K562 (cell line): ENCODE results near the gene MECP2. TPM values are rescaled to one million over a fixed set of nuclear protein-coding genes. Genes with fewer than 3 reads are reported as not detected.

Experiments used
- ATAC-seq: fragments of 200-7000 bp; cut with Tn5 transposase; 3 replicates; pipeline ENCODE4 v1.9.1; 2020; ENCODE audit warnings: moderate library complexity
- BruUV-seq: library from RNA; stranded (reverse); fragments of 400-500 nt; replicated peaks from 2 replicates; lab custom pipeline; 2021; lab: Mats Ljungman, UMichigan
- CTCF ChIA-PET: fragments of 300-600 bp; formaldehyde crosslinking; extraction: SDS; loops from one replicate; lab custom pipeline; 2021; ENCODE audit warnings: low intra/inter-chr PET ratio; lab: Yijun Ruan, JAX
- POLR2A ChIA-PET: fragments of 300-600, 350-650 bp; sonication (Branson Sonifier 250); formaldehyde crosslinking; extraction: SDS; loops from one replicate; lab custom pipeline; 2021; ENCODE audit warnings: antibody characterized with exemption, inconsistent platforms; lab: Yijun Ruan, JAX
- DNase-seq, 4 experiments: peaks; one replicate each; pipeline versions ENCODE4 v3.0.0 to v3.0.0-alpha.2; 2011 to 2018; ENCODE audit warnings: low spot score in 3 of 4, mixed read lengths in 3 of 4; ENCODE audit errors: extremely low read depth in 1 of 4
- FAIRE-seq: peaks from 2 replicates; lab custom pipeline; 2011; peaks lifted over from hg19 to GRCh38; lab: Jason Lieb, UNC
- H2AFZ ChIP-seq: 2 replicates; pipeline ENCODE4 v1.6.0; 2011; ENCODE audit warnings: low read depth, low read length, control low read depth, inconsistent platforms
- H3K27ac ChIP-seq: fragments of 200-600 bp; 3 replicates; pipeline ENCODE4 v1.8.0; 2011; ENCODE audit warnings: low read depth, mild to moderate bottlenecking, control low read depth, inconsistent platforms, low read length, moderate library complexity, mixed read lengths; ENCODE audit errors: extremely low read depth
- H3K27me3 ChIP-seq, 2 experiments: fragments of 300-600 bp in 1 of 2; 2 replicates in 1 of 2; 3 replicates in 1 of 2; pipeline versions ENCODE4 v1.6.0 to v1.8.0; 2011; ENCODE audit warnings: inconsistent platforms in 2 of 2, low read length in 2 of 2, mild to moderate bottlenecking in 1 of 2, mixed read lengths in 1 of 2, moderate library complexity in 1 of 2; ENCODE audit not compliant: control insufficient read depth in 2 of 2, insufficient read depth in 2 of 2
- H3K36me3 ChIP-seq: fragments of 300-600 bp; 3 replicates; pipeline ENCODE4 v1.8.0; 2011; ENCODE audit warnings: mild to moderate bottlenecking, low read length, inconsistent platforms; ENCODE audit not compliant: control insufficient read depth, insufficient read depth
- H3K4me1 ChIP-seq, 2 experiments: fragments of 200-600 bp in 1 of 2; replicated peaks in 1 of 2; 2 replicates in 1 of 2; 3 replicates in 1 of 2; pipeline versions ENCODE4 v1.5.1 to v1.8.0; 2011; ENCODE audit warnings: inconsistent platforms in 2 of 2, low read length in 2 of 2, mild to moderate bottlenecking in 1 of 2, mixed read lengths in 1 of 2, moderate library complexity in 1 of 2; ENCODE audit not compliant: control insufficient read depth in 2 of 2, insufficient read depth in 2 of 2
- H3K4me2 ChIP-seq: 2 replicates; pipeline ENCODE4 v1.6.1; 2011; ENCODE audit warnings: low read length, control low read depth, inconsistent platforms, mixed read lengths; ENCODE audit not compliant: insufficient read depth
- H3K4me3 ChIP-seq: fragments of 200-600 bp; sonication (generic), shearing (Covaris generic); 2 replicates; pipeline ENCODE4 v1.5.1; 2016; ENCODE audit warnings: control low read depth, inconsistent platforms
- H3K79me2 ChIP-seq: fragments of 200-600 bp; 3 replicates; pipeline ENCODE4 v1.8.0; 2011; ENCODE audit warnings: low read length, inconsistent platforms; ENCODE audit not compliant: control insufficient read depth, insufficient read depth
- H3K9ac ChIP-seq, 2 experiments: 2 replicates each; pipeline versions ENCODE4 v1.6.0 to v1.6.1; 2011; ENCODE audit warnings: low read depth in 2 of 2, low read length in 2 of 2, control low read depth in 1 of 2, inconsistent platforms in 1 of 2, mild to moderate bottlenecking in 1 of 2, mixed read lengths in 1 of 2; ENCODE audit not compliant: insufficient read depth in 1 of 2
- H3K9me1 ChIP-seq: one replicate; pipeline ENCODE4 v1.6.0; 2011; ENCODE audit warnings: inconsistent platforms, mild to moderate bottlenecking, low read length, moderate library complexity; ENCODE audit not compliant: control insufficient read depth, insufficient read depth
- H3K9me3 ChIP-seq: replicated peaks from 2 replicates; pipeline ENCODE4 v1.5.1; 2011; ENCODE audit warnings: low read depth, low read length, inconsistent platforms; ENCODE audit not compliant: control insufficient read depth, insufficient read depth
- H4K20me1 ChIP-seq: replicated peaks from 2 replicates; pipeline ENCODE4 v1.6.1; 2011; ENCODE audit warnings: low read length, inconsistent platforms, mixed read lengths; ENCODE audit not compliant: control insufficient read depth, insufficient read depth
- SMC3 ChIP-seq: conservative IDR thresholded peaks from 2 replicates; pipeline ENCODE4 v1.6.1; 2011; ENCODE audit warnings: low read depth, low read length, improper control_type of control experiment; ENCODE audit not compliant: insufficient read depth
- TSHZ1 ChIP-seq: fragments of 250-450 bp; sonication (Bioruptor Pico); IDR thresholded peaks from 2 replicates; pipeline ENCODE4 v1.4.0; 2020; ENCODE audit warnings: mild to moderate bottlenecking, moderate library complexity
- WGBS: fragments of 100-300 bp; shearing (Covaris generic); methylation state at CpG from one replicate; pipeline ENCODE4 v1.1.6; 2016; ENCODE audit warnings: low coverage, mixed read lengths; ENCODE audit not compliant: insufficient coverage; ENCODE audit errors: missing lambda C conversion rate; 5-methylcytosine and 5-hydroxymethylcytosine counted together
- in situ Hi-C: fragments of 300-500 bp; cut with MboI; formaldehyde crosslinking; loops from 4 replicates; pipeline ENCODE4 v1.15.0; 2018; ENCODE audit warnings: inconsistent platforms, mixed read lengths
- intact Hi-C: fragments of 100-400 bp; cut with micrococcal nuclease; formaldehyde crosslinking; loops from 2 replicates; pipeline ENCODE4 v1.14.2; 2022
- polyA plus RNA-seq, 8 experiments: library from polyadenylated mRNA; depleted of rRNA in 4 of 8; stranded (reverse) in 5 of 8; unstranded in 3 of 8; fragments of >200 nt; fragmentation: Nextera tagmentation in 2 of 8; fragmentation: Illumina TruSeq in 1 of 8; extraction: Ambion mirVana in 2 of 8; extraction: Trizol in 1 of 8; gene quantifications; 2 replicates each; pipeline versions ENCODE4 v1.2.1 to v1.2.3, GENCODE V29; 2011 to 2014; ENCODE audit warnings: inconsistent platforms in 1 of 8, missing spikeins in 1 of 8
- total RNA-seq, 7 experiments: library from RNA; depleted of rRNA in 6 of 7; stranded (reverse); fragments of >200 nt in 6 of 7; fragmentation: Illumina TruSeq in 2 of 7; extraction: Trizol in 2 of 7; gene quantifications; 2 replicates each; pipeline versions ENCODE4 v1.2.1 to v1.2.3, GENCODE V29; 2011 to 2021; ENCODE audit warnings: low replicate concordance in 1 of 7

MECP2 gene
- total and polyA plus RNA-seq, 9 of the 15 experiments (the other 6 are each of a cell fraction or from before 2014, with no cell fraction given): 2.1 to 50.9 (median 30.5) TPM

- H2AFZ ChIP-seq: no peak overlapping the region
- no peaks in the 10 kb centered on the region for H3K9me3 ChIP-seq
- FAIRE-seq (no peak), DNase-seq (no peak), ATAC-seq (no peak)
- POLR2A ChIA-PET: no interaction called here
- H3K9me1 ChIP-seq: peaks cover 3% of the 10 kb centered on the region
- H3K27me3 ChIP-seq: no peaks in the 10 kb centered on the region
- 67% methylated on average over 5 of the region's 12 CpGs for WGBS
- CTCF ChIA-PET: no interaction called here
- no peak overlapping the region for H3K4me2 ChIP-seq
- H3K36me3 ChIP-seq: no peaks in the 10 kb centered on the region
- no peaks in the 10 kb centered on the region for H4K20me1 ChIP-seq
- intact Hi-C loops (no loop called here), in situ Hi-C loops (no loop called here)
- H3K79me2 ChIP-seq: no peaks in the 10 kb centered on the region
- no peak overlapping the region for H3K4me3 ChIP-seq
- H3K4me1 ChIP-seq: peaks cover 13 to 44% of the 10 kb centered on the region in 2 experiments
- TF ChIP-seq SMC3: no peak
- no peak for TF ChIP-seq TSHZ1 (CRISPR knock-in tag)
- H3K27ac ChIP-seq: no peak overlapping the region
- no TSS peak for BruUV-seq
- H3K9ac ChIP-seq: peak overlapping the region in 1 of 2 experiments; percentile 65; a peak in 2 of 4 replicates
Observed at GRCh38 chrX:153983321-153983801, 114.2 kb downstream of the MECP2 start.
